K562 (cell line): ENCODE results near the gene TJP3. TPM values are rescaled to one million over a fixed set of nuclear protein-coding genes. Genes with fewer than 3 reads are reported as not detected.

ENCODE experiments used
- AFF1 ChIP-seq, 2 experiments: fragments of 450-650 bp; IDR thresholded peaks; 2 replicates each; pipeline ENCODE4 v1.6.1; 2018; ENCODE audit warnings: mild to moderate bottlenecking in 2 of 2, low read depth in 1 of 2; ENCODE audit not compliant: partially characterized antibody in 2 of 2
- BDP1 ChIP-seq: IDR thresholded peaks from 3 replicates; pipeline ENCODE4 v1.6.1; 2011; ENCODE audit not compliant: insufficient read length, insufficient read depth
- CREM ChIP-seq: IDR thresholded peaks from 2 replicates; pipeline ENCODE4 v1.6.1; 2014; ENCODE audit warnings: antibody characterized with exemption, low read depth
- DIDO1 ChIP-seq: fragments of 450-650 bp; IDR thresholded peaks from 2 replicates; pipeline ENCODE4 v1.6.1; 2016; ENCODE audit warnings: low read depth, missing biosample characterization, missing genetic modification characterization
- GMEB1 ChIP-seq: fragments of 250-450 bp; sonication (Bioruptor Pico); IDR thresholded peaks from 2 replicates; pipeline ENCODE4 v1.4.0; 2020; ENCODE audit warnings: mild to moderate bottlenecking
- HNRNPUL1 ChIP-seq: fragments of 200-400 bp; formaldehyde crosslinking; IDR thresholded peaks from 2 replicates; pipeline ENCODE4 v1.6.1; 2017; ENCODE audit warnings: low read length
- MBD2 ChIP-seq: sonication (generic); IDR thresholded peaks from 2 replicates; pipeline ENCODE4 v1.6.1; 2016; ENCODE audit warnings: low read depth, borderline replicate concordance
- MEF2D ChIP-seq: conservative IDR thresholded peaks from 2 replicates; pipeline ENCODE4 v1.6.1; 2016; ENCODE audit warnings: low read depth, missing genetic modification characterization, missing compliant biosample characterization
- MNT ChIP-seq, 2 experiments: fragments of 450-650 bp; conservative IDR thresholded peaks; 2 replicates each; pipeline ENCODE4 v1.6.1; 2017; ENCODE audit warnings: mild to moderate bottlenecking in 2 of 2, moderate library complexity in 2 of 2
- POLR2AphosphoS5 ChIP-seq: IDR thresholded peaks from 2 replicates; pipeline ENCODE4 v1.6.1; 2011; ENCODE audit warnings: mild to moderate bottlenecking, low read depth, low read length, moderate library complexity; ENCODE audit not compliant: control insufficient read depth, insufficient read depth
- SMAD1 ChIP-seq: fragments of 150-350 bp; IDR thresholded peaks from 2 replicates; pipeline ENCODE4 v1.6.1; 2014; ENCODE audit warnings: low read length, low read depth; ENCODE audit not compliant: partially characterized antibody
- SRSF3 ChIP-seq: fragments of 200-400 bp; formaldehyde crosslinking; IDR thresholded peaks from 2 replicates; pipeline ENCODE4 v1.6.1; 2016; ENCODE audit warnings: mild to moderate bottlenecking, low read length, moderate library complexity; ENCODE audit not compliant: insufficient read depth
- TBP ChIP-seq: optimal IDR thresholded peaks from 2 replicates; pipeline ENCODE3; 2011; ENCODE audit warnings: low read depth, low read length, improper control_type of control experiment
- TFAP4 ChIP-seq: sonication (generic); formaldehyde crosslinking; IDR thresholded peaks from 2 replicates; pipeline ENCODE4 v1.8.0; 2022; ENCODE audit warnings: missing genetic modification reagents, mild to moderate bottlenecking, moderate library complexity, borderline replicate concordance
- ZBTB7A ChIP-seq: IDR thresholded peaks from 2 replicates; pipeline ENCODE4 v1.6.1; 2011; ENCODE audit warnings: low read depth, mild to moderate bottlenecking, low read length, moderate library complexity, borderline replicate concordance; ENCODE audit not compliant: control insufficient read depth
- ZNF146 ChIP-seq: IDR thresholded peaks from one replicate; pipeline ENCODE4 v1.6.1; 2018; ENCODE audit warnings: missing compliant biosample characterization; ENCODE audit not compliant: unreplicated experiment
- ZNF239 ChIP-seq: fragments of 250-450 bp; sonication (Bioruptor Pico); IDR thresholded peaks from 2 replicates; pipeline ENCODE4 v1.4.0; 2020; ENCODE audit warnings: mild to moderate bottlenecking
- ZNF764 ChIP-seq: fragments of 250-450 bp; sonication (Bioruptor Pico); IDR thresholded peaks from 2 replicates; pipeline ENCODE4 v1.4.0; 2020; ENCODE audit warnings: low read depth, mild to moderate bottlenecking, moderate library complexity
- polyA plus RNA-seq, 8 experiments: library from polyadenylated mRNA; depleted of rRNA in 4 of 8; stranded (reverse) in 5 of 8; unstranded in 3 of 8; fragments of >200 nt; fragmentation: Nextera tagmentation in 2 of 8; fragmentation: Illumina TruSeq in 1 of 8; extraction: Ambion mirVana in 2 of 8; extraction: Trizol in 1 of 8; gene quantifications; 2 replicates each; pipeline versions ENCODE4 v1.2.1 to v1.2.3, GENCODE V29; 2011 to 2014; ENCODE audit warnings: inconsistent platforms in 1 of 8, missing spikeins in 1 of 8
- total RNA-seq, 7 experiments: library from RNA; depleted of rRNA in 6 of 7; stranded (reverse); fragments of >200 nt in 6 of 7; fragmentation: Illumina TruSeq in 2 of 7; extraction: Trizol in 2 of 7; gene quantifications; 2 replicates each; pipeline versions ENCODE4 v1.2.1 to v1.2.3, GENCODE V29; 2011 to 2021; ENCODE audit warnings: low replicate concordance in 1 of 7

The TJP3 gene
- total and polyA plus RNA-seq, 9 of the 15 experiments (the other 6 are each of a cell fraction or from before 2014, with no cell fraction given) = 0.11 to 2.4 (median 0.57) TPM; not detected in 1

- TF ChIP-seq AFF1 (IDR thresholded peaks at IDR 0.05; ENCODE audit: low read depth in 1 of 2, partially characterized antibody in 2 of 2) (peak; percentile 13 to 95), SRSF3 (no peak), GMEB1 (CRISPR knock-in tag) (peak; percentile 88), POLR2AphosphoS5 (peak; percentile 73), ZBTB7A (no peak), TFAP4 (peak; percentile 86), MBD2 (peak; percentile 69), ZNF146 (CRISPR knock-in tag) (no peak), TBP (peak; percentile 69), SMAD1 (peak; percentile 76), DIDO1 (tag) (peak; percentile 35; the same call in 1 of the 2 replicates), BDP1 (no peak), ZNF239 (peak; percentile 23; the same call in 1 of the 2 replicates), MEF2D (tag) (0 out of 2 replicates have a peak, but pooled peaks have one; percentile 18), CREM (peak; percentile 98), HNRNPUL1 (no peak), ZNF764 (0 out of 2 replicates have a peak, but pooled peaks have one; percentile 9), MNT (conservative IDR thresholded peaks at IDR 0.05) (peak; percentile 89 to 96)
Observed at GRCh38 chr19:3762501-3763459, 54.6 kb downstream of the TJP3 start, which contains the start of gene MRPL54 (continued).
